Hepatocyte (in vitro differentiated cells): Measurements from ENCODE around the gene ASB10.

Source experiments
- EZH2 ChIP-seq: fragments of 200-600 bp; sonication (generic); IDR thresholded peaks from 2 replicates; pipeline ENCODE4 v1.6.1; 2016; ENCODE audit warnings: antibody characterized with exemption, mild to moderate bottlenecking, borderline replicate concordance
- TF ChIP-seq, protein P1 (sequence below): fragments of 200-600 bp; sonication (generic); IDR thresholded peaks from 2 replicates; pipeline ENCODE4 v1.5.1; 2016; ENCODE audit warnings: antibody characterized with exemption, mild to moderate bottlenecking; ENCODE audit not compliant: poor library complexity

DNA sequence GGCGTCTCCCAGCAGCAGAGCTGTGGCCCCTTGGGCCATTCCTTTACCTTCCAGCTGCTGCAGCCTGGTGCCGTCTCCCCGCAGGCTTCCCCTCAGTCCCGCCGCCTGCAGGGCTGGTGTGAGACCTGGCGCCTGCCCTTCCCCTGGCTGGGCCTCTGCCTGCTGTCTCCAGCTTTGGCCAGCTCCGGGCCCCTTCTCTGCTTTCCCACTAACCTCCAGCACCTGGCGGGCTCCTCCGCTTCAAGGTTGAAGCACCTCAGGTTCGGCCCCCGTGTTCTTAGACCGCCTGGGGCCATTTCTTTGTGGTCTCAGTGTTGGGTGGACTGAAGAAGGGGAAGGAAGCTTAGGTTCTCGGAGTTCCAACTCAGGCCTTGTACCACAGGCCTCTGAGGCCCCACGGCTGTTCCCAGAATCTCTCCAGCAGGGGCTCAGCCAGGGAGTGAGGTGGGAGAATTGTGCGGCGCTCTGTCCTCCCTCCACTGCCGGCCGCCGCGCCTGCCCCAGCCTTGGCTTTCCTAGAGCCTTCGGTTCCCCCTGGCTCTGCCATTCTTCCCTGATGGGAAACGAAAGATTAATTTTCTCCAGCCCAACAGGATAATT lies 49.9 kb downstream of the ASB10 start:
- TF ChIP-seq, protein P1, sequence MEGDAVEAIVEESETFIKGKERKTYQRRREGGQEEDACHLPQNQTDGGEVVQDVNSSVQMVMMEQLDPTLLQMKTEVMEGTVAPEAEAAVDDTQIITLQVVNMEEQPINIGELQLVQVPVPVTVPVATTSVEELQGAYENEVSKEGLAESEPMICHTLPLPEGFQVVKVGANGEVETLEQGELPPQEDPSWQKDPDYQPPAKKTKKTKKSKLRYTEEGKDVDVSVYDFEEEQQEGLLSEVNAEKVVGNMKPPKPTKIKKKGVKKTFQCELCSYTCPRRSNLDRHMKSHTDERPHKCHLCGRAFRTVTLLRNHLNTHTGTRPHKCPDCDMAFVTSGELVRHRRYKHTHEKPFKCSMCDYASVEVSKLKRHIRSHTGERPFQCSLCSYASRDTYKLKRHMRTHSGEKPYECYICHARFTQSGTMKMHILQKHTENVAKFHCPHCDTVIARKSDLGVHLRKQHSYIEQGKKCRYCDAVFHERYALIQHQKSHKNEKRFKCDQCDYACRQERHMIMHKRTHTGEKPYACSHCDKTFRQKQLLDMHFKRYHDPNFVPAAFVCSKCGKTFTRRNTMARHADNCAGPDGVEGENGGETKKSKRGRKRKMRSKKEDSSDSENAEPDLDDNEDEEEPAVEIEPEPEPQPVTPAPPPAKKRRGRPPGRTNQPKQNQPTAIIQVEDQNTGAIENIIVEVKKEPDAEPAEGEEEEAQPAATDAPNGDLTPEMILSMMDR = no peak
- no peak for TF ChIP-seq EZH2
